GM15510 (cell line): ENCODE measurements around the gene CCDC181.
A peak's percentile ranks its signal among the peaks of the same experiment; 100 is the strongest.

Source experiments
- POLR2A ChIP-seq: IDR thresholded peaks from 3 replicates; pipeline ENCODE4 v1.6.1; 2011; ENCODE audit warnings: borderline replicate concordance; ENCODE audit not compliant: insufficient read length; ENCODE audit errors: extremely low read depth

Gene CCDC181

DNA sequence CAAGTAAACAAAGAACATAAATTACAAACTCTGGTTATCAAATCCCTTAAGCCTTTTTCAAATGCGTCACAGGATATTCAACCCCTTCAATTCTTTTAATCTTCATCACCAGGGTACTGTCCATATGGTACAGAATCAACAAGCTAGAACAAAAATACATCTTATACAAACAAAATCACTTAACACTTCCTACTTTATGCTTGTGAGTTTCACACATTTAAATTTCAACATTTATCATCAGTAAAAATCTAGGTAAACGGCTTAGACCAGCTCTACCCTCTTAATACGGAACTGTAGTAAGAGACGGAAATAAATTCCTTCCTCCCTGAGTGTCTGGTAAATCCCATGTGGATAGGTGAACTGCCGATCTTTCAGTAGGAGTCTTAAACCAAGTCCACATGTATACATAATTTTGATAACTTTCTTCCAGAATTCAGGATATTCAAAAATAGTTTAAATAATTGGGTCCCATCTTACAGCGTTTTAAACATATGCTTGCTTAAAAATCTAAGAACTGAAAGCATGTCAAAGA, 1.0 kb downstream of the CCDC181 start:
- TF ChIP-seq POLR2A = no peak

- TF ChIP-seq POLR2A = no peak
Measured at GRCh38 chr1:169421309-169421708, 6.0 kb downstream of the CCDC181 start.

DNA sequence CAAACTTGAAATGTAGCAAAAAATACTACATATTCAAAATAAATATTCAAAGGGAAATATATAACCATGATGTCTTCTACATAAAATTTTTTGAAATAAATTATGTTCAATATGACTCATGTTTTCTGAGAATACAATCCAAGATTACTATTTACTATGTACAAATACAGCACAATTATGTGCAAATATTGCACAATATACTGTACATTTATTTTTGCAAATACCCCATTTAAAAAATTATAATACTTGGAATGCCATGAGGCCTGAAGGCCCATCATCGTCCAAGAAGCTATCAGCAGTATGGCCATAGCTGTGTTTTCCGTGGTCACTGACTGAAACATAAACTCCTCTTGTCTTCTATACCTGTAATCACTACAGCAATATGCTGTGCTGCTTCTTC, 12.3 kb downstream of the CCDC181 start:
- TF ChIP-seq POLR2A = no peak

DNA sequence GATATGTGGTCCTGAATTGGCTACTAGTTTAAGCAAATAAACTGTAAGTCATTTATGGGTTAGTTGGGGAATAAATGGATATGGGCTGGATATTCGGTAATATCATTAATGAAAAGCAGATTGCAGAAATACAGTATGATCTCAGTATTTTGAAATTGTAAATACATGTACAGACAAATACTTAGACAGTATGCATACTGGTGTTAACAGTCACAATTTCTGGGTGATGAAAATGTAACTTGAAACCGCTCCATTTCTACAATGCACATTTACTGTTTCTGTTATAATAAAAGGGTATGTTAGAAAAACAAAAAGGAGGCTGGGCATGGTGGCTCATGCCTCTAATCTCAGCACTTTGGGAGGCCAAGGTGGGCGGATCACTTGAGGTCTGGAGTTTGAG, 31.3 kb downstream of the CCDC181 start:
- no peak for TF ChIP-seq POLR2A

- TF ChIP-seq POLR2A = no peak
Measured at GRCh38 chr1:169392406-169392805, 34.9 kb downstream of the CCDC181 start.

DNA sequence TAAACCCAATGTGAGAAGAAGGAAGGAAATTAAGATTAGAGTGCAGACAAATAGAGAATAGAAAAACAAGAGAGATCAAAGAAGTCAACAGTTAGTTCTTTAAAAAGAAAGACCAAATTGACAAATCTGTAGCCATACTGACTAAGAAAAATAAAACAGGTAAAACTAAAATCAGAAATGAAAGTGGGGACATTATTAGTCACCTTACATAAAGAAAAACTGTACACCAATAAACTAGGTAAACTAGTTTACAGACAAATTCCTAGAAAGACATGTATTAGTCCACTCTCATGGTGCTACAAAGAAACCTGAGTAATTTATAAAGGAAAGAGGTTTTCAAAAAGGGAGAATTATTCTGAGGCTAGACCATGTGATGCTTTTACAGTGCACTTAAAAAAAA, 37.0 kb downstream of the CCDC181 start:
- no peak for TF ChIP-seq POLR2A

GRCh38 chr1:169387399-169387798, 39.9 kb downstream of the CCDC181 start:
- no peak for TF ChIP-seq POLR2A

- no peak for TF ChIP-seq POLR2A
Measured at GRCh38 chr1:169383449-169383848, 43.8 kb downstream of the CCDC181 start.

- no peak for TF ChIP-seq POLR2A
Measured at GRCh38 chr1:169381162-169381561, 46.1 kb downstream of the CCDC181 start.

DNA sequence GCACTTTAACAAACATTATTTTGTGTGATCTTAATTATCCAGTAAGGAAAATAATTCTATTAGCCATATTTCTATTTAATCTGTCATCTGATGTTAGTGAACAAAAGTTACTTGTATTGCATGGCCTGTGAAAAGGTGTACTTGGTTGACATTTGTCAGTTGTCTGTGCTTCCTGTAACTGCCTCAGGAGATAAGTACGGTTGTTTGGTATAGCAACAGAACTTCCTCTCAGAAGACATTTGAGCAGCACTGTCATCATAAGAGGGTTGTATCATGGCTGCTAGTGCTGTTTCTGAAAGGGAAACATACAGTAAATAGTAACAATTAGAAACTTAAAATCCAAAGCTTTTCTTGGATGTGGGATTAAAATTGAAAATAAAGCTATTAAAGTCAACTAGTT, 55.9 kb downstream of the CCDC181 start:
- no peak for TF ChIP-seq POLR2A

DNA sequence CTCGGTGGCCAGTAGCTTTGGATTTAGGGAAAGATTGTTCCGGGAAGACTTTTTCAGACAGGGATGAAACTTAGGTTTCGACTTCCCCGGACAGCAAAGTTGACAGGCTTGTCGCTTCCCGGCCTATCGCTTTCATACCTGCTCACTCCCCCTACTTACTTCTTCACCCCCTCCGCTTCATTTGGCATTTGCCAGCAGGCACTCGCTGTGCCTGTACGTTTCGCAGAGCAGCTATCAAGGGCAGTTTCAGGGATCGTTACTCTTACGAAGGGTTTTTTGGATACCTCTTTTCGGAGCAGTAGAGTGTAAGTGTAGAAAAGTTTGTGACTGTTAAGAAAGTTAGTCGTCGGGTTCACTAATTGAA, 58.9 kb downstream of the CCDC181 start:
- no peak for TF ChIP-seq POLR2A

DNA sequence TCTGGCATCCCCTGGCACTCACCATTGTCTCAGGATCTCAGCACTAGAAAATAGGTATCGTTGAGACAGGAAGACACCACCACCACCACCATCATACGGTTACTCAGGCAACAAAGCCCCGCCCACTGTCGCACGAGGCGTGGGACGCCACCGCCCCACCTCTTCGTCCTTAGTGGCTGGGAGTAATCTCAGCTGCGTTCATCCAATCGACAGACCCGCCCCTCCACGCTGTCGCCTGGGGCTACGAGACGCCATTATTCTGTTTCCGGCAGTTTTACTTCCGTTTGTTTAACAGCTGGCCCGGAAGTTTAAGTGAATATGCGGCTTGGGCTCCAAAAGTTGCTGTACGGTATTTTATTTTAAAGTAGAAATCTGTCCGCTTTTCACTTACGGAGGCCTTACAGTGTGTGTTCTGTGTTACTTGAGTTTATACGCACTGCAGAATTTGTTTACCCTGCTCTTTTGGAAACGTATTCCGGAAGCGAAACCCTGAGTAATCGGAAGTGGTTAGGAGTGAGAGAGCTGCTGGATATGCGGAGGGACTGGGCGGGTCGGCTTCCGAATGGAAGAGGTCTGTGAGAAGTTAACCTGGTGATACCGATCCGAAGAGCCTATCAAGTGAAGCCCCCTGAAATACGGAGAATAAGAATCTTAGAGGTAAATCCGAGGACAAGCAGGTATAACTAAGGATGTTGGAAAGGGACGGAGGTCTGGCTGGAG, 59.4 kb downstream of the CCDC181 start, which contains the start of the genes BLZF1 and NME7:
Gene BLZF1 (plus strand): TSS at position 510 of the 720 bp plus-strand sequence. CDS start 1,328 bp downstream, outside the sequence.
Gene NME7 (minus strand): TSS at position 112 of the 720 bp plus-strand sequence. CDS start 87 bp downstream, at position 25.
- peak; percentile 33 for TF ChIP-seq POLR2A

GRCh38 chr1:169367096-169367685, 60.1 kb downstream of the CCDC181 start:
- no peak for TF ChIP-seq POLR2A

DNA sequence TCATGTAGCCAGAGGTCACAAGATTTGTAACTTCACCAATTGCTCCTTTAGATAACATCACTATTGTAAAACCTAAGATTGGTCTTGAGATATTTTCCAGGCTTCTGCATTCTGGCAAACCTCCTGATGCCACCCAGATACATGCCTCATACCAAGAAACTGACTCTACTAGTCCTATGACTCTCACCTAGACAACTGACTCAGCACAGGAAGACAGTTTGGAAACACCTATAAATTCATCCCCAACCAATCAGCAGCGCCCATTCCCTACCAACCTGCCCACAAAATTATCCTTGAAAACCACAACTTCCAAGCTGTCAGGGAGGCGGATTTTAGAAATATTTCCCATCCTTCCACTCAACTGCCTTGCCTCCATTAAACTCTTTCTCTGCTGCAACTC, 62.3 kb downstream of the CCDC181 start:
- no peak for TF ChIP-seq POLR2A

GRCh38 chr1:169363046-169363730, 64.1 kb downstream of the CCDC181 start:
- TF ChIP-seq POLR2A = no peak
